HepG2 (cell line): ENCODE measurements around the gene SERPINB1. TPM values are rescaled to one million over a fixed set of nuclear protein-coding genes. Genes with fewer than 3 reads are reported as not detected.
A peak's percentile ranks its signal among the peaks of the same experiment; 100 is the strongest.

Experiments used
- CREM ChIP-seq, 2 experiments: sonication (generic) in 1 of 2; formaldehyde crosslinking in 1 of 2; IDR thresholded peaks; 2 replicates each; pipeline versions ENCODE4 v1.4.0 to v1.6.1; 2016 to 2020; ENCODE audit warnings: antibody characterized with exemption in 1 of 2, mild to moderate bottlenecking in 1 of 2, missing genetic modification reagents in 1 of 2
- FOXC1 ChIP-seq: sonication (generic); formaldehyde crosslinking; IDR thresholded peaks from 2 replicates; pipeline ENCODE4 v1.8.0; 2022; ENCODE audit warnings: mild to moderate bottlenecking, missing genetic modification reagents, borderline replicate concordance
- HCFC1 ChIP-seq: fragments of 150-350 bp; IDR thresholded peaks from 2 replicates; pipeline ENCODE4 v1.6.1; 2014; ENCODE audit warnings: low read depth, low read length
- ZNF121 ChIP-seq: sonication (generic); formaldehyde crosslinking; IDR thresholded peaks from 2 replicates; pipeline ENCODE4 v1.5.0; 2020; ENCODE audit warnings: mild to moderate bottlenecking, missing genetic modification reagents
- ZNF644 ChIP-seq: IDR thresholded peaks from 2 replicates; pipeline ENCODE4 v1.6.1; 2016; ENCODE audit warnings: low read depth
- ZNF816 ChIP-seq: sonication (generic); formaldehyde crosslinking; IDR thresholded peaks from 2 replicates; pipeline ENCODE4 v1.8.0; 2022; ENCODE audit warnings: missing genetic modification reagents, mild to moderate bottlenecking, borderline replicate concordance
- polyA plus RNA-seq, 8 experiments: library from polyadenylated mRNA; depleted of rRNA in 3 of 8; stranded (reverse) in 7 of 8; unstranded in 1 of 8; fragments of >200 nt; fragmentation: Illumina TruSeq in 4 of 8; extraction: Trizol in 4 of 8; gene quantifications; 2 replicates each; pipeline versions ENCODE4 v1.2.1 to v1.2.3, GENCODE V29; 2011 to 2016; ENCODE audit warnings: low read depth in 4 of 8, missing spikeins in 1 of 8, mixed read lengths in 1 of 8; ENCODE audit not compliant: insufficient read depth in 1 of 8
- total RNA-seq, 5 experiments: library from RNA; depleted of rRNA; stranded (reverse); fragments of >200 nt; fragmentation: Illumina TruSeq; extraction: Trizol; gene quantifications; 2 replicates each; pipeline ENCODE4 v1.2.3, GENCODE V29; 2016; ENCODE audit warnings: low read depth in 1 of 5
- TF ChIP-seq, protein P1 (sequence below): sonication (generic); formaldehyde crosslinking; IDR thresholded peaks from 2 replicates; pipeline ENCODE4 v1.9.0; 2021; ENCODE audit warnings: mild to moderate bottlenecking, missing genetic modification reagents
- TF ChIP-seq, protein P2 (sequence below): sonication (generic); formaldehyde crosslinking; IDR thresholded peaks from 2 replicates; pipeline ENCODE4 v1.5.1; 2020; ENCODE audit warnings: missing genetic modification reagents, mild to moderate bottlenecking, borderline replicate concordance
- TF ChIP-seq, protein P3 (sequence below): conservative IDR thresholded peaks from 2 replicates; pipeline ENCODE4 v1.6.1; 2018; ENCODE audit warnings: missing genetic modification reagents
- TF ChIP-seq, protein P4 (sequence below): sonication (generic); formaldehyde crosslinking; IDR thresholded peaks from 2 replicates; pipeline ENCODE4 v1.5.0; 2020; ENCODE audit warnings: mild to moderate bottlenecking, missing genetic modification reagents, borderline replicate concordance
- TF ChIP-seq, protein P5 (sequence below): fragments of 450-650 bp; IDR thresholded peaks from 2 replicates; pipeline ENCODE4 v1.6.1; 2017; ENCODE audit warnings: mild to moderate bottlenecking

Gene SERPINB1
- total and polyA plus RNA-seq, 2 of the 13 experiments (the other 11 are each of a cell fraction or from before 2014, with no cell fraction given) = 41.4 to 60.5 TPM

DNA sequence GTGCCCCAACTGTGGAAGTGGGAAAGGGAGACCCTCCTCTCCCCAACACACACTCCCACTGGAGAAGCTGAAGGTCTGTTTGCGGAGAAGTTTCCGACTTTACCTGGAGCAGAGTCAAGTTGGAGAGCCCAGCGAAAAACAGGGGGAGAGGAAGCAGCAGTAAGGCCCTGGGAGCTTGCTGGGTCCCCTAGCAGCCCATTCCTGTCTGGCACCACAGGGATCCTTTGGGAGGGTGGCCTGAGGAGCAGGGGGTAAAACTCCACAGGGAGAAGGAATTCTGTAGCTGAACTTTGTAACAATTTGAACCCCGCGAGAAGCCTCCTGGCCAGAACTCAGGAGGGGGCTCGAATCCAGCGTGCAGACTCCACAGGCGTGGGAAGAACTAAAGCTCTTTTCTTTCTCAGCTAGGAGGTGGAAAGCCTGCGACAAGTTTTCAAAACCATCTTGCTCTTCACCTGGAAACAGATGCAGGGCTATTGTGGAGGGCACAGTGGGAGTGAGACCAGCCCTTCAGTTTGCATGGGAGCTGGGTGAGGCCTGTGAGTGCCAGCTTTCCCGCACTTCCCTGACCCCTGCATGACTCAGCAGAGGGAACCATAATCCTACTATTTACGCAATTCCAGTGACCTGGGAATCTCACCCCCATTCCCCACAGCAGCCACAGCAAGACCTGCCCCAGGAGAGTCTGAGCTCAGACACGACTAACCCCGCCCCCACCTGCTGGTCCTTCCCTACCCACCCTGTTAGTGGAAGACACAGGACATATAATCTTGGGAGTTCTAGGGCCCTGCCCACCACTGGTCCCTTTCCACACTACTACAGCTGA is 35.6 kb upstream of the SERPINB1 start (continued):
- TF ChIP-seq, protein P1, sequence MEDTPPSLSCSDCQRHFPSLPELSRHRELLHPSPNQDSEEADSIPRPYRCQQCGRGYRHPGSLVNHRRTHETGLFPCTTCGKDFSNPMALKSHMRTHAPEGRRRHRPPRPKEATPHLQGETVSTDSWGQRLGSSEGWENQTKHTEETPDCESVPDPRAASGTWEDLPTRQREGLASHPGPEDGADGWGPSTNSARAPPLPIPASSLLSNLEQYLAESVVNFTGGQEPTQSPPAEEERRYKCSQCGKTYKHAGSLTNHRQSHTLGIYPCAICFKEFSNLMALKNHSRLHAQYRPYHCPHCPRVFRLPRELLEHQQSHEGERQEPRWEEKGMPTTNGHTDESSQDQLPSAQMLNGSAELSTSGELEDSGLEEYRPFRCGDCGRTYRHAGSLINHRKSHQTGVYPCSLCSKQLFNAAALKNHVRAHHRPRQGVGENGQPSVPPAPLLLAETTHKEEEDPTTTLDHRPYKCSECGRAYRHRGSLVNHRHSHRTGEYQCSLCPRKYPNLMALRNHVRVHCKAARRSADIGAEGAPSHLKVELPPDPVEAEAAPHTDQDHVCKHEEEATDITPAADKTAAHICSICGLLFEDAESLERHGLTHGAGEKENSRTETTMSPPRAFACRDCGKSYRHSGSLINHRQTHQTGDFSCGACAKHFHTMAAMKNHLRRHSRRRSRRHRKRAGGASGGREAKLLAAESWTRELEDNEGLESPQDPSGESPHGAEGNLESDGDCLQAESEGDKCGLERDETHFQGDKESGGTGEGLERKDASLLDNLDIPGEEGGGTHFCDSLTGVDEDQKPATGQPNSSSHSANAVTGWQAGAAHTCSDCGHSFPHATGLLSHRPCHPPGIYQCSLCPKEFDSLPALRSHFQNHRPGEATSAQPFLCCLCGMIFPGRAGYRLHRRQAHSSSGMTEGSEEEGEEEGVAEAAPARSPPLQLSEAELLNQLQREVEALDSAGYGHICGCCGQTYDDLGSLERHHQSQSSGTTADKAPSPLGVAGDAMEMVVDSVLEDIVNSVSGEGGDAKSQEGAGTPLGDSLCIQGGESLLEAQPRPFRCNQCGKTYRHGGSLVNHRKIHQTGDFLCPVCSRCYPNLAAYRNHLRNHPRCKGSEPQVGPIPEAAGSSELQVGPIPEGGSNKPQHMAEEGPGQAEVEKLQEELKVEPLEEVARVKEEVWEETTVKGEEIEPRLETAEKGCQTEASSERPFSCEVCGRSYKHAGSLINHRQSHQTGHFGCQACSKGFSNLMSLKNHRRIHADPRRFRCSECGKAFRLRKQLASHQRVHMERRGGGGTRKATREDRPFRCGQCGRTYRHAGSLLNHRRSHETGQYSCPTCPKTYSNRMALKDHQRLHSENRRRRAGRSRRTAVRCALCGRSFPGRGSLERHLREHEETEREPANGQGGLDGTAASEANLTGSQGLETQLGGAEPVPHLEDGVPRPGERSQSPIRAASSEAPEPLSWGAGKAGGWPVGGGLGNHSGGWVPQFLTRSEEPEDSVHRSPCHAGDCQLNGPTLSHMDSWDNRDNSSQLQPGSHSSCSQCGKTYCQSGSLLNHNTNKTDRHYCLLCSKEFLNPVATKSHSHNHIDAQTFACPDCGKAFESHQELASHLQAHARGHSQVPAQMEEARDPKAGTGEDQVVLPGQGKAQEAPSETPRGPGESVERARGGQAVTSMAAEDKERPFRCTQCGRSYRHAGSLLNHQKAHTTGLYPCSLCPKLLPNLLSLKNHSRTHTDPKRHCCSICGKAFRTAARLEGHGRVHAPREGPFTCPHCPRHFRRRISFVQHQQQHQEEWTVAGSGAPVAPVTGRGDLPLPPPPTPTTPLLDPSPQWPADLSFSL (CRISPR knock-in tag) = no peak
- TF ChIP-seq, protein P2, sequence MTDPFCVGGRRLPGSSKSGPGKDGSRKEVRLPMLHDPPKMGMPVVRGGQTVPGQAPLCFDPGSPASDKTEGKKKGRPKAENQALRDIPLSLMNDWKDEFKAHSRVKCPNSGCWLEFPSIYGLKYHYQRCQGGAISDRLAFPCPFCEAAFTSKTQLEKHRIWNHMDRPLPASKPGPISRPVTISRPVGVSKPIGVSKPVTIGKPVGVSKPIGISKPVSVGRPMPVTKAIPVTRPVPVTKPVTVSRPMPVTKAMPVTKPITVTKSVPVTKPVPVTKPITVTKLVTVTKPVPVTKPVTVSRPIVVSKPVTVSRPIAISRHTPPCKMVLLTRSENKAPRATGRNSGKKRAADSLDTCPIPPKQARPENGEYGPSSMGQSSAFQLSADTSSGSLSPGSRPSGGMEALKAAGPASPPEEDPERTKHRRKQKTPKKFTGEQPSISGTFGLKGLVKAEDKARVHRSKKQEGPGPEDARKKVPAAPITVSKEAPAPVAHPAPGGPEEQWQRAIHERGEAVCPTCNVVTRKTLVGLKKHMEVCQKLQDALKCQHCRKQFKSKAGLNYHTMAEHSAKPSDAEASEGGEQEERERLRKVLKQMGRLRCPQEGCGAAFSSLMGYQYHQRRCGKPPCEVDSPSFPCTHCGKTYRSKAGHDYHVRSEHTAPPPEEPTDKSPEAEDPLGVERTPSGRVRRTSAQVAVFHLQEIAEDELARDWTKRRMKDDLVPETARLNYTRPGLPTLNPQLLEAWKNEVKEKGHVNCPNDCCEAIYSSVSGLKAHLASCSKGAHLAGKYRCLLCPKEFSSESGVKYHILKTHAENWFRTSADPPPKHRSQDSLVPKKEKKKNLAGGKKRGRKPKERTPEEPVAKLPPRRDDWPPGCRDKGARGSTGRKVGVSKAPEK (CRISPR knock-in tag) = no peak
- TF ChIP-seq, protein P3, sequence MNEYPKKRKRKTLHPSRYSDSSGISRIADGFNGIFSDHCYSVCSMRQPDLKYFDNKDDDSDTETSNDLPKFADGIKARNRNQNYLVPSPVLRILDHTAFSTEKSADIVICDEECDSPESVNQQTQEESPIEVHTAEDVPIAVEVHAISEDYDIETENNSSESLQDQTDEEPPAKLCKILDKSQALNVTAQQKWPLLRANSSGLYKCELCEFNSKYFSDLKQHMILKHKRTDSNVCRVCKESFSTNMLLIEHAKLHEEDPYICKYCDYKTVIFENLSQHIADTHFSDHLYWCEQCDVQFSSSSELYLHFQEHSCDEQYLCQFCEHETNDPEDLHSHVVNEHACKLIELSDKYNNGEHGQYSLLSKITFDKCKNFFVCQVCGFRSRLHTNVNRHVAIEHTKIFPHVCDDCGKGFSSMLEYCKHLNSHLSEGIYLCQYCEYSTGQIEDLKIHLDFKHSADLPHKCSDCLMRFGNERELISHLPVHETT = no peak
- TF ChIP-seq ZNF816 (CRISPR knock-in tag) = no peak
- TF ChIP-seq HCFC1 = no peak
- no peak; the same call in none of the 2 replicates for TF ChIP-seq FOXC1
- no peak for TF ChIP-seq ZNF121 (CRISPR knock-in tag)
- TF ChIP-seq, protein P4, sequence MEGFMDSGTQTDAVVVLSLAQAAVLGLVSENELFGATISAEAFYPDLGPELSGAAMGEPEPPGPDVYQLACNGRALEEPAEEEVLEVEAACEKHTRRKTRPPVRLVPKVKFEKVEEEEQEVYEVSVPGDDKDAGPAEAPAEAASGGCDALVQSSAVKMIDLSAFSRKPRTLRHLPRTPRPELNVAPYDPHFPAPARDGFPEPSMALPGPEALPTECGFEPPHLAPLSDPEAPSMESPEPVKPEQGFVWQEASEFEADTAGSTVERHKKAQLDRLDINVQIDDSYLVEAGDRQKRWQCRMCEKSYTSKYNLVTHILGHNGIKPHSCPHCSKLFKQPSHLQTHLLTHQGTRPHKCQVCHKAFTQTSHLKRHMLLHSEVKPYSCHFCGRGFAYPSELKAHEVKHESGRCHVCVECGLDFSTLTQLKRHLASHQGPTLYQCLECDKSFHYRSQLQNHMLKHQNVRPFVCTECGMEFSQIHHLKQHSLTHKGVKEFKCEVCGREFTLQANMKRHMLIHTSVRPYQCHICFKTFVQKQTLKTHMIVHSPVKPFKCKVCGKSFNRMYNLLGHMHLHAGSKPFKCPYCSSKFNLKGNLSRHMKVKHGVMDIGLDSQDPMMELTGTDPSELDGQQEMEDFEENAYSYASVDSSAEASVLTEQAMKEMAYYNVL (CRISPR knock-in tag) = no peak
- TF ChIP-seq ZNF644 = no peak; the same call in 1 of the 2 replicates
- TF ChIP-seq CREM (IDR thresholded peaks at IDR 0.05) = peak; percentile 46; the same call in 1 of the 2 replicates
- no peak for TF ChIP-seq CREM (CRISPR knock-in tag; IDR thresholded peaks at IDR 0.05)
- TF ChIP-seq, protein P5, sequence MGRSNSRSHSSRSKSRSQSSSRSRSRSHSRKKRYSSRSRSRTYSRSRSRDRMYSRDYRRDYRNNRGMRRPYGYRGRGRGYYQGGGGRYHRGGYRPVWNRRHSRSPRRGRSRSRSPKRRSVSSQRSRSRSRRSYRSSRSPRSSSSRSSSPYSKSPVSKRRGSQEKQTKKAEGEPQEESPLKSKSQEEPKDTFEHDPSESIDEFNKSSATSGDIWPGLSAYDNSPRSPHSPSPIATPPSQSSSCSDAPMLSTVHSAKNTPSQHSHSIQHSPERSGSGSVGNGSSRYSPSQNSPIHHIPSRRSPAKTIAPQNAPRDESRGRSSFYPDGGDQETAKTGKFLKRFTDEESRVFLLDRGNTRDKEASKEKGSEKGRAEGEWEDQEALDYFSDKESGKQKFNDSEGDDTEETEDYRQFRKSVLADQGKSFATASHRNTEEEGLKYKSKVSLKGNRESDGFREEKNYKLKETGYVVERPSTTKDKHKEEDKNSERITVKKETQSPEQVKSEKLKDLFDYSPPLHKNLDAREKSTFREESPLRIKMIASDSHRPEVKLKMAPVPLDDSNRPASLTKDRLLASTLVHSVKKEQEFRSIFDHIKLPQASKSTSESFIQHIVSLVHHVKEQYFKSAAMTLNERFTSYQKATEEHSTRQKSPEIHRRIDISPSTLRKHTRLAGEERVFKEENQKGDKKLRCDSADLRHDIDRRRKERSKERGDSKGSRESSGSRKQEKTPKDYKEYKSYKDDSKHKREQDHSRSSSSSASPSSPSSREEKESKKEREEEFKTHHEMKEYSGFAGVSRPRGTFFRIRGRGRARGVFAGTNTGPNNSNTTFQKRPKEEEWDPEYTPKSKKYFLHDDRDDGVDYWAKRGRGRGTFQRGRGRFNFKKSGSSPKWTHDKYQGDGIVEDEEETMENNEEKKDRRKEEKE = no peak
